ENCODE results near the gene AFAP1. TPM values are rescaled to one million over a fixed set of nuclear protein-coding genes. Genes with fewer than 3 reads are reported as not detected.

AFAP1 gene
- total RNA-seq, 1 experiment from 2014 or later: 94.7 TPM

GRCh38 chr4:7758476-7758875 is 181.2 kb downstream of the AFAP1 start:
- DNase-seq (ENCODE audit: low read depth, low spot score) (no peak), ATAC-seq (no peak)
- POLR2A ChIA-PET: interaction anchor here (0.7 kb wide), 1 partner anchor 16 kb away, joined by 3 read pairs; no protein-coding TSS in a partner anchor
- in situ Hi-C loops (cut with HindIII; ENCODE audit: low pct_unique_long_range_greater_than_20kb, low sequenced_read_pairs) (no loop called here), intact Hi-C loops (cut with micrococcal nuclease; ENCODE audit: unreplicated experiment) (no loop called here)
- Histone ChIP-seq H3K27me3 (ENCODE audit: control insufficient read depth, insufficient read depth, low read length) (no peaks in the 10 kb centered on the region), H3K36me3 (ENCODE audit: control insufficient read depth, insufficient read depth, low read length) (peaks cover 3% of the 10 kb centered on the region; the same call in 1 of the 2 replicates), H3K4me1 (ENCODE audit: control insufficient read depth, insufficient read depth, low read length) (peaks cover 55% of the 10 kb centered on the region), H3K9me3 (ENCODE audit: control insufficient read depth, insufficient read depth, low read depth, low read length) (no peaks in the 10 kb centered on the region), H3K27ac (ENCODE audit: low read length) (peak overlapping the region; percentile 94), H3K4me3 (ENCODE audit: low read depth in 2 of 2, low read length in 2 of 2) (peak overlapping the region; percentile 82 to 91; a peak in 3 of 4 replicates)
- TF ChIP-seq TCF7L2 (IDR thresholded peaks at IDR 0.05; ENCODE audit: low read depth, low read length) (no peak), CTCF (IDR thresholded peaks at IDR 0.05) (no peak), POLR2AphosphoS5 (IDR thresholded peaks at IDR 0.05; ENCODE audit: low read depth, low read length) (no peak)
- BruUV-seq (replicated peaks): no TSS peak
- CTCF ChIA-PET: no interaction called here

GRCh38 chr4:7757501-7758471 is 181.9 kb downstream of the AFAP1 start:
- in situ Hi-C loops (cut with HindIII; ENCODE audit: low pct_unique_long_range_greater_than_20kb, low sequenced_read_pairs): no loop called here
- H3K27ac ChIP-seq (ENCODE audit: low read length): peak overlapping the region; percentile 94
- DNase-seq (ENCODE audit: low read depth, low spot score): no peak
- H3K27me3 ChIP-seq (ENCODE audit: control insufficient read depth, insufficient read depth, low read length): no peaks in the 10 kb centered on the region
- TF ChIP-seq TCF7L2 (IDR thresholded peaks at IDR 0.05; ENCODE audit: low read depth, low read length) (peak; percentile 95), POLR2AphosphoS5 (IDR thresholded peaks at IDR 0.05; ENCODE audit: low read depth, low read length) (peak; percentile 14; the same call in 1 of the 2 replicates), REST (IDR thresholded peaks at IDR 0.05; ENCODE audit: insufficient read depth in 1 of 2, low read depth in 2 of 2, low read length in 1 of 2) (peak in 1 of 2 experiments; percentile 67; a peak in 2 of 4 replicates), SIN3A (IDR thresholded peaks at IDR 0.05; ENCODE audit: borderline replicate concordance, insufficient read depth, low read depth, low read length) (no peak), CTCF (IDR thresholded peaks at IDR 0.05) (no peak)
- intact Hi-C loops (cut with micrococcal nuclease; ENCODE audit: unreplicated experiment): no loop called here
- BruUV-seq (replicated peaks): no TSS peak
- H3K36me3 ChIP-seq (ENCODE audit: control insufficient read depth, insufficient read depth, low read length): peaks cover 3% of the 10 kb centered on the region; the same call in 1 of the 2 replicates
- ChIA-PET POLR2A (interaction anchor here (0.7 kb wide), 1 partner anchor 17 kb away, joined by 3 read pairs; no protein-coding TSS in a partner anchor), CTCF (interaction anchor here (0.7 kb wide), 2 partner anchors 12 to 60 kb away, joined by 3 to 5 read pairs; no protein-coding TSS in a partner anchor)
- peak; percentile 17 for ATAC-seq
- H3K4me1 ChIP-seq (ENCODE audit: control insufficient read depth, insufficient read depth, low read length): peaks cover 50% of the 10 kb centered on the region
- H3K9me3 ChIP-seq (ENCODE audit: control insufficient read depth, insufficient read depth, low read depth, low read length): no peaks in the 10 kb centered on the region
- H3K4me3 ChIP-seq (ENCODE audit: low read depth in 2 of 2, low read length in 2 of 2): peak overlapping the region; percentile 82 to 91
